Common myeloid progenitor, CD34-positive (primary cell): Measurements from ENCODE around the gene MTX1.

ENCODE experiments used
- CTCF ChIA-PET: fragments of 350-600 bp; sonication (Branson Sonifier 250); formaldehyde crosslinking; loops from one replicate; lab custom pipeline; 2021; ENCODE audit warnings: antibody characterized with exemption; lab: Charles Lee
- POLR2A ChIA-PET: fragments of 350-600 bp; sonication (Branson Sonifier 250); formaldehyde crosslinking; loops from one replicate; lab custom pipeline; 2021; ENCODE audit warnings: antibody characterized with exemption; lab: Charles Lee
- DNase-seq, 3 donors: peaks; one replicate each; pipeline versions ENCODE4 v3.0.0 to v3.0.0-alpha.2; 2013
- H3K27ac ChIP-seq, 2 experiments: 1 replicate in 1 of 2; 2 replicates in 1 of 2; pipeline ENCODE4 v1.7.0; 2013; ENCODE audit warnings: inconsistent platforms in 2 of 2, low read length in 2 of 2, mild to moderate bottlenecking in 2 of 2, low read depth in 1 of 2, moderate library complexity in 1 of 2; ENCODE audit not compliant: severe bottlenecking in 2 of 2, insufficient read depth in 1 of 2, poor library complexity in 1 of 2
- H3K27me3 ChIP-seq, 5 experiments: replicated peaks in 2 of 5; 1 replicate in 3 of 5; 2 replicates in 2 of 5; pipeline versions ENCODE4 v1.6.1 to v1.7.0; 2013; ENCODE audit warnings: low read length in 4 of 5, mild to moderate bottlenecking in 2 of 5, moderate library complexity in 2 of 5, inconsistent platforms in 1 of 5; ENCODE audit not compliant: insufficient read depth in 5 of 5, control insufficient read depth in 4 of 5
- H3K36me3 ChIP-seq, 4 experiments: 1 replicate in 2 of 4; 2 replicates in 2 of 4; pipeline versions ENCODE4 v1.6.1 to v1.7.0; 2013; ENCODE audit warnings: low read length in 3 of 4, control low read depth in 1 of 4, mild to moderate bottlenecking in 1 of 4; ENCODE audit not compliant: control insufficient read depth in 4 of 4, insufficient read depth in 4 of 4
- H3K4me1 ChIP-seq, 4 experiments: 1 replicate in 3 of 4; 2 replicates in 1 of 4; pipeline versions ENCODE4 v1.6.1 to v1.7.1; 2013; ENCODE audit warnings: low read length in 3 of 4, mild to moderate bottlenecking in 3 of 4, control low read depth in 1 of 4, inconsistent platforms in 1 of 4, moderate library complexity in 1 of 4; ENCODE audit not compliant: control insufficient read depth in 4 of 4, insufficient read depth in 4 of 4; ENCODE audit errors: control extremely low read depth in 1 of 4
- H3K4me3 ChIP-seq, 7 experiments: 1 replicate in 4 of 7; 2 replicates in 3 of 7; pipeline versions ENCODE4 v1.5.1 to v1.7.0; 2013; ENCODE audit warnings: mild to moderate bottlenecking in 7 of 7, low read length in 6 of 7, moderate library complexity in 6 of 7, inconsistent platforms in 2 of 7, low read depth in 2 of 7, control low read depth in 1 of 7; ENCODE audit not compliant: insufficient read depth in 4 of 7, control insufficient read depth in 1 of 7; ENCODE audit errors: extremely low read depth in 1 of 7
- H3K9me3 ChIP-seq, 5 experiments: 1 replicate in 4 of 5; 2 replicates in 1 of 5; pipeline versions ENCODE4 v1.6.1 to v1.7.1; 2013; ENCODE audit warnings: low read length in 4 of 5, mild to moderate bottlenecking in 2 of 5, inconsistent platforms in 1 of 5, low read depth in 1 of 5, moderate library complexity in 1 of 5; ENCODE audit not compliant: control insufficient read depth in 4 of 5, insufficient read depth in 2 of 5; ENCODE audit errors: control extremely low read depth in 1 of 5
- WGBS: methylation state at CpG from one replicate; pipeline ENCODE4 v1.1.5; 2013; ENCODE audit not compliant: insufficient coverage; 5-methylcytosine and 5-hydroxymethylcytosine counted together

MTX1 gene

DNA sequence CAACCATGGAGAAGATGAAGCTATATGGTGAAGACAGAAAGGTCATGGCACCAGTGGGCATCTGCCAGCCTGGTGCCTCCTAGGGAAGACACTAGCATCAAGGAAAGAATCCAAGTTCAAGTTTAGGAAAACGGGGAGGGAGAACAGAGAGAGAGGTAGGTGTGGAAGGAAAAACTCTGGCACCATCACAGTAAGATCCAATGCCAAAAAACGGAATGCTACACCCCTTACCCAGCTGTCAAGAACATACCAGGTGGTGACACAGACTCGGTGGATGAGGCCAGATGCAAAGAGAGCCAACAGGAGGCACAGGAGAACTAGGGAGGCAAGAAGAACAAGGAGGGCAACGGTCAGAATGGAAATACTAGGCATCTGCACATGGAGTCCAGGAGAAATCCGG, 39.0 kb upstream of the MTX1 start:
- CTCF ChIA-PET: interaction anchor here (0.8 to 11.0 kb wide), 20 partner anchors 11 to 125 kb away, joined by 3 to 258 read pairs (median 7); partner anchors contain the start of gene EFNA1
- Histone ChIP-seq H3K9me3 (no peaks in the 10 kb centered on the region), H3K36me3 (peaks cover 6 to 21% (median 12%) of the 10 kb centered on the region in 4 experiments), H3K27me3 (no peaks in the 10 kb centered on the region), H3K27ac (no peak overlapping the region), H3K4me3 (no peak overlapping the region), H3K4me1 (peaks cover 0 to 45% (median 44%) of the 10 kb centered on the region in 4 experiments)
- POLR2A ChIA-PET: no interaction called here
- WGBS: 88% methylated on average over 5 of the region's 5 CpGs
- DNase-seq: no peak

DNA sequence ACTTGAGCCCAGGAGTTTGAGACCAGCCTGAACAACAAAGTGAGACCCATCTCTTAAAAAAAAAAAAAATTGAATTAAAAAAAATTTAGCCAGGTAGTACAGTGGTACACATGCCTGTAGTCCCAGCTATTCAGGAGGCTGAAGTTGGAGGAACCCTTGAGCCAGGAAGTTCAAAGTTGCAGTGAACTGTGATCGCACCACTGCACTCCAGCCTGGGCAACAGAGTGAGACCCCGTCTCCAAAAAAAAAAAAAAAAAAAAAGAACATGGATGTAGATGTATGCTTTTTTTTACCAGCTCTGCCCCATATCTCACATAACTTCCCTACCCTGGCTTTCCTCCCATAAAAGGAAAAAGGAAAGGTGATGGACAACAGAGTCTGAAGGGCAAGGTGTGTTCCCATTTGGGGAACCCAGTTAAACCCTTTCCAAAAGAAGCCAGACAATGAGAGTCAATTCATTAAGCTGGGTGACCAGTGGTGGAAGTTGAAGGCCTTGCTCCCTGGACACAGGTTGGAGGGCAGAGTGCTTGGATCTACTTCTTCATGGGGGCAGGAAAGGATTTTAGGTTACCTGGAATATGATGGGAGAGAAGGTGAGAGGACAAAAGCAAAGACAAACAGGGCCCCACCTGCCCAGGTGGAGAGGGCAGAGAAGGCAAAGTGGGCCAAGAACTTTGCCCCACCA, 38.3 kb upstream of the MTX1 start:
- Histone ChIP-seq H3K27ac (no peak overlapping the region), H3K36me3 (peaks cover 6 to 21% (median 12%) of the 10 kb centered on the region in 4 experiments), H3K4me1 (peaks cover 0 to 51% (median 50%) of the 10 kb centered on the region in 4 experiments), H3K27me3 (no peaks in the 10 kb centered on the region), H3K9me3 (no peaks in the 10 kb centered on the region), H3K4me3 (no peak overlapping the region)
- ChIA-PET CTCF (interaction anchor here (0.9 to 11.0 kb wide), 16 partner anchors 10 to 126 kb away, joined by 3 to 258 read pairs (median 6); no protein-coding TSS in a partner anchor), POLR2A (no interaction called here)
- no CpG with 5 or more reads among the region's 2 CpGs for WGBS
- DNase-seq: no peak

DNA sequence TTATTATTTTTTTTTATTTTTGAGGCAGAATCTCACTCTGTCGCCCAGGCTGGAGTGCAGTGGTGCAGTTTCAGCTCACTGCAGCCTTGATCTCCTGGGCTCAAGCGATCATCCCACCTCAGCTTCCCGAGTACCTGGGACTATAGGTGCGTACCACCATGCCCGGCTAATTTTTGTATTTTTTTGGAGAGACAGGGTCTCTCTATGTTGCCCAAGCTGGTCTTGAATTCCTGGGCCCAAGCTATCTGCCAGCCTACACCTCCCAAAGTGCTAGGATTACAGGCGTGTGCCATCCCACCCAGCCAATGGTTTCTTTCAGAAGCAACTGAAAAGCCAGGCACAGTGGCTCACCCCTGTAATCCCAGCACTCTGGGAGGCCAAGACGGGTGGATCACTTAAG, 37.7 kb upstream of the MTX1 start:
- H3K27ac ChIP-seq: no peak overlapping the region
- H3K4me3 ChIP-seq: no peak overlapping the region
- WGBS: 96% methylated on average over 7 of the region's 7 CpGs
- no peaks in the 10 kb centered on the region for H3K9me3 ChIP-seq
- DNase-seq: no peak
- no peaks in the 10 kb centered on the region for H3K27me3 ChIP-seq
- ChIA-PET POLR2A (no interaction called here), CTCF (interaction anchor here (0.9 to 11.0 kb wide), 9 partner anchors 22 to 109 kb away, joined by 3 to 258 read pairs (median 4); no protein-coding TSS in a partner anchor)
- H3K4me1 ChIP-seq: peaks cover 0 to 54% (median 50%) of the 10 kb centered on the region in 4 experiments
- peaks cover 6 to 23% (median 12%) of the 10 kb centered on the region in 4 experiments for H3K36me3 ChIP-seq

DNA sequence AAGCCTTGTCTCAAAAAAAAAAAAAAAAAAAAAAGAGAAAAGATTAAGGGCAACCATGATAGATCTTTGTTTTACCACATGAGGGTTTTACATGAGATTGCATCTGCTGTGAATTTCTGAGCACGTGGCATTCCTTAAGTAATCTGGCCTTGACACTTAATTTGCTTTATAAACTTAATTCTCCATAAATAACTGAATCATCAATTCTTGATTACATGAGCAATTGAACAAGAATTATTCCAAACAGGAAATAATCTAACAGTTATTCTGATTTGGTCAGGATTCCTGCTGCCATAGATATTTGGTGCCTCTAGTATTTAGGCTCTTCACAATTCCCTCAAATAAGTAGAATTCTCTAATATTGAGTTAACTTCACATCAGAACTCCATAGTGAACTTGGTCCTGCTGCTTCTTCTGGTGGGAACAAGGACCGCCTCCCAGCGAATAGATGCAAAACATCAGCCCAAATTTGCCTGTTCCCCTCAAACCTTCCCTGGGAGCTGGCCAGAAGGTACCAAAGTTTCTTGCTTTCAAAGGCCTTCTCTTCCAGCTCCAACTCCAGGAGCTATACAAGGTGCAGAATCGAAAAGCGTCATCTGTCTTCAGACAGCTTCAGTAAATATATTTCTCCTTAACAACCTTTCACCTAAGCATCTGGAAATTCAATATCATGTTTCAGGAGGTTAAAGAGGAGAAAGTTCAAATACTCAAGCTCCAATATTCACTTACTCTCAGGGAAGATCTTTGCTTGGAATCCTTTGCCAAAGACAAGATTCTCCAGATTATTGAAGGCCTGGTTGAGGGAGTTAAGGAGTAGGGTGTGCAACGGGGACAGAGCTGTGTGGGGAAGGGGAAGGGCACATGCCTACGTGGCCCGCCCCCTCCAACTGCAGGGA, 36.4 kb upstream of the MTX1 start:
- POLR2A ChIA-PET: interaction anchor here (1.4 to 1.5 kb wide), 3 partner anchors 22 to 86 kb away, joined by 5 to 8 read pairs (median 5); partner anchors contain the start of gene SLC50A1
- CTCF ChIA-PET: interaction anchor here (0.7 to 11.0 kb wide), 26 partner anchors 11 to 420 kb away, joined by 3 to 258 read pairs (median 5); partner anchors contain the start of genes DPM3, EFNA1, MTX1 and SLC50A1
- DNase-seq: no peak
- 33% methylated on average over 5 of the region's 8 CpGs for WGBS
- peak overlapping the region; percentile 84 to 93 for H3K27ac ChIP-seq
- H3K9me3 ChIP-seq: no peaks in the 10 kb centered on the region
- H3K4me1 ChIP-seq: peaks cover 0 to 53% (median 48%) of the 10 kb centered on the region in 4 experiments
- no peaks in the 10 kb centered on the region for H3K27me3 ChIP-seq
- H3K4me3 ChIP-seq: peak overlapping the region; percentile 77 to 95 (median 88)
- H3K36me3 ChIP-seq: peaks cover 6 to 27% (median 13%) of the 10 kb centered on the region in 4 experiments

DNA sequence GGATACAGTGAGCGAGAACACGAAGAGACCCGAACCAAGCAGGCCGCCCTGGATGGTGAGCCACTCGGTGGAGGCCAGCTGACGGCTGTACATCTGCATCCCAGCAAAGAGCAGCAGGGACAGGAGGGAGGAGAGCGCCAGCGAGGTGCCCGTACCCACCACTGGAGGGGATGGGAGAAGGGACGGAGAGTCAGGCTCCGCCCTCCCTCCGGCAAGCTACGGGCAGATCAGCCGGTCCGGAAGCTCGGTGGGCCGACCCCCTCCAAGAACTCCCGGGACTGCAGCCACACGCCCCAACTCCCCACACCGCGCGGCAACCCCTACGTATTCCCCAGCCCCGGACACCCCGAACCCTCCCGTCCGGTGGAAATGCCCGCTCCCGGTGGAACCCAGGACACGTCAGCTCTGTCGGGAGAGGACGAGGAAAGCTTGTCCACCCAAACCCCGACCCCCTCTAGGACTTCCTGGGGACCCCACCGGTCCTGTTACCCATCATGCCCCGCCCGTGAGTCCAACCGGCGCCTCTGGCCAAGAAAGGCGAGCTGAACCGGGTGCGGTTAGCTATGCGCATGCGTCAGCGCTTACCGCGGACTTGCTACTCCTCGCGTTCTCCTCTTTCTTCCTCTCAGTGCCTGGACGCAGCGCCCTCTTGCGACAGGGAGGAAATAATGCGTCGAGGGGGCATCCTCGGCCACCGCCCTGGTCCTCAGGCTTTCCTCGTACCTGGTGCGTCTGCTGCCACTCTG, 35.6 kb upstream of the MTX1 start, which contains the start of gene KRTCAP2:
TSS of gene KRTCAP2 (minus strand) at position 573 of the 746 bp plus-strand sequence. CDS start at position 493, 80 bp downstream.
- CTCF ChIA-PET: interaction anchor here (0.7 to 11.0 kb wide), 28 partner anchors 12 to 420 kb away, joined by 3 to 258 read pairs (median 5); partner anchors contain the start of genes DPM3, EFNA1, MTX1 and SLC50A1

More for the DNA sequence above, 35.6 kb upstream of the MTX1 start, which contains the start of gene KRTCAP2:
- Histone ChIP-seq H3K9me3 (no peaks in the 10 kb centered on the region), H3K4me3 (peak within 1 kb of the TSS; percentile 77 to 95 (median 88)), H3K36me3 (peaks cover 10 to 35% (median 19%) of the 10 kb centered on the region in 4 experiments), H3K4me1 (peaks cover 0 to 47% (median 41%) of the 10 kb centered on the region in 4 experiments), H3K27ac (peak within 1 kb of the TSS; percentile 84 to 93), H3K27me3 (no peaks in the 10 kb centered on the region)
- DNase-seq: peak; percentile 95 to 97 (median 96)
- POLR2A ChIA-PET: interaction anchor here (0.9 to 1.5 kb wide), 5 partner anchors 21 to 122 kb away, joined by 3 to 8 read pairs (median 5); partner anchors contain the start of genes ADAM15 and SLC50A1
- 0% methylated on average over 38 of the region's 57 CpGs for WGBS
